Neural cell (in vitro differentiated cells): ENCODE measurements around the gene CNOT4.

ENCODE experiments used
- TF ChIP-seq, protein P1 (sequence below): IDR thresholded peaks from 2 replicates; pipeline ENCODE4 v1.6.1; 2012; ENCODE audit warnings: borderline replicate concordance
- TF ChIP-seq, protein P2 (sequence below): fragments of 450-650 bp; IDR thresholded peaks from 2 replicates; pipeline ENCODE4 v1.5.1; 2014; ENCODE audit warnings: antibody characterized with exemption, mild to moderate bottlenecking, moderate library complexity; ENCODE audit not compliant: poor library complexity, severe bottlenecking

DNA sequence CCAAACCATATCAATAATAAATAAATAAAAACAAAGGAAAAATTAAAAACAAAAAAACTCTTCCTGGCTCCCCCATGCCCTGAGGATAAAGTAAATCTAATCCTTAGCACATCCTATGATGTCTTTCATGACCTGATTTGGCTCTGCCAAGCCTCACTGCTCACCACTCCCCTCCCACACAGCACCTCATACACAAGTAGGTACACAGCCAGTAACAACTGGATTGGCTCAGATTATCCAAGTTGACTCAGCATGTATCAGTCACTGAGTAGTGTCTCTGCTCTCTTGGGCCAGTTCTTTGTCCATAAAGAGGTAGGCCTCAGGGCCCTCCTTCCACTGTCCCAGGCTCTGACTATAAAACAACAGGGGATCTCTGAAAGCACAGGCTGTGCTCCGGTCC lies 176.7 kb downstream of the CNOT4 start:
- TF ChIP-seq, protein P1, sequence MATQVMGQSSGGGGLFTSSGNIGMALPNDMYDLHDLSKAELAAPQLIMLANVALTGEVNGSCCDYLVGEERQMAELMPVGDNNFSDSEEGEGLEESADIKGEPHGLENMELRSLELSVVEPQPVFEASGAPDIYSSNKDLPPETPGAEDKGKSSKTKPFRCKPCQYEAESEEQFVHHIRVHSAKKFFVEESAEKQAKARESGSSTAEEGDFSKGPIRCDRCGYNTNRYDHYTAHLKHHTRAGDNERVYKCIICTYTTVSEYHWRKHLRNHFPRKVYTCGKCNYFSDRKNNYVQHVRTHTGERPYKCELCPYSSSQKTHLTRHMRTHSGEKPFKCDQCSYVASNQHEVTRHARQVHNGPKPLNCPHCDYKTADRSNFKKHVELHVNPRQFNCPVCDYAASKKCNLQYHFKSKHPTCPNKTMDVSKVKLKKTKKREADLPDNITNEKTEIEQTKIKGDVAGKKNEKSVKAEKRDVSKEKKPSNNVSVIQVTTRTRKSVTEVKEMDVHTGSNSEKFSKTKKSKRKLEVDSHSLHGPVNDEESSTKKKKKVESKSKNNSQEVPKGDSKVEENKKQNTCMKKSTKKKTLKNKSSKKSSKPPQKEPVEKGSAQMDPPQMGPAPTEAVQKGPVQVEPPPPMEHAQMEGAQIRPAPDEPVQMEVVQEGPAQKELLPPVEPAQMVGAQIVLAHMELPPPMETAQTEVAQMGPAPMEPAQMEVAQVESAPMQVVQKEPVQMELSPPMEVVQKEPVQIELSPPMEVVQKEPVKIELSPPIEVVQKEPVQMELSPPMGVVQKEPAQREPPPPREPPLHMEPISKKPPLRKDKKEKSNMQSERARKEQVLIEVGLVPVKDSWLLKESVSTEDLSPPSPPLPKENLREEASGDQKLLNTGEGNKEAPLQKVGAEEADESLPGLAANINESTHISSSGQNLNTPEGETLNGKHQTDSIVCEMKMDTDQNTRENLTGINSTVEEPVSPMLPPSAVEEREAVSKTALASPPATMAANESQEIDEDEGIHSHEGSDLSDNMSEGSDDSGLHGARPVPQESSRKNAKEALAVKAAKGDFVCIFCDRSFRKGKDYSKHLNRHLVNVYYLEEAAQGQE = no peak
- TF ChIP-seq, protein P2, sequence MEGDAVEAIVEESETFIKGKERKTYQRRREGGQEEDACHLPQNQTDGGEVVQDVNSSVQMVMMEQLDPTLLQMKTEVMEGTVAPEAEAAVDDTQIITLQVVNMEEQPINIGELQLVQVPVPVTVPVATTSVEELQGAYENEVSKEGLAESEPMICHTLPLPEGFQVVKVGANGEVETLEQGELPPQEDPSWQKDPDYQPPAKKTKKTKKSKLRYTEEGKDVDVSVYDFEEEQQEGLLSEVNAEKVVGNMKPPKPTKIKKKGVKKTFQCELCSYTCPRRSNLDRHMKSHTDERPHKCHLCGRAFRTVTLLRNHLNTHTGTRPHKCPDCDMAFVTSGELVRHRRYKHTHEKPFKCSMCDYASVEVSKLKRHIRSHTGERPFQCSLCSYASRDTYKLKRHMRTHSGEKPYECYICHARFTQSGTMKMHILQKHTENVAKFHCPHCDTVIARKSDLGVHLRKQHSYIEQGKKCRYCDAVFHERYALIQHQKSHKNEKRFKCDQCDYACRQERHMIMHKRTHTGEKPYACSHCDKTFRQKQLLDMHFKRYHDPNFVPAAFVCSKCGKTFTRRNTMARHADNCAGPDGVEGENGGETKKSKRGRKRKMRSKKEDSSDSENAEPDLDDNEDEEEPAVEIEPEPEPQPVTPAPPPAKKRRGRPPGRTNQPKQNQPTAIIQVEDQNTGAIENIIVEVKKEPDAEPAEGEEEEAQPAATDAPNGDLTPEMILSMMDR = no peak
